H9 (cell line): Measurements from ENCODE around the gene TIAM1. TPM values are rescaled to one million over a fixed set of nuclear protein-coding genes. Genes with fewer than 3 reads are reported as not detected.

ENCODE experiments used
- DNase-seq: peaks from one replicate; pipeline ENCODE4 v3.0.0-alpha.2; 2017
- H2AFZ ChIP-seq: one replicate; pipeline ENCODE4 v1.6.1; 2013; ENCODE audit warnings: mild to moderate bottlenecking, low read length, control low read depth, moderate library complexity
- H2AK5ac ChIP-seq: 2 replicates; pipeline ENCODE4 v1.6.1; 2013; ENCODE audit warnings: low read length, control low read depth, mixed read lengths; ENCODE audit not compliant: insufficient read length
- H2BK120ac ChIP-seq: one replicate; pipeline ENCODE4 v1.6.1; 2013; ENCODE audit warnings: low read depth, mild to moderate bottlenecking, low read length, control low read depth, inconsistent platforms; ENCODE audit not compliant: poor library complexity, severe bottlenecking
- H2BK12ac ChIP-seq: 2 replicates; pipeline ENCODE4 v1.6.1; 2013; ENCODE audit warnings: low read length, control low read depth, mixed read lengths, low read depth; ENCODE audit not compliant: insufficient read length
- H2BK15ac ChIP-seq: 2 replicates; pipeline ENCODE4 v1.6.1; 2013; ENCODE audit warnings: low read depth, low read length, control low read depth
- H2BK20ac ChIP-seq: one replicate; pipeline ENCODE4 v1.6.1; 2013; ENCODE audit warnings: low read depth, mild to moderate bottlenecking, low read length, control low read depth, inconsistent platforms; ENCODE audit not compliant: poor library complexity, severe bottlenecking
- H2BK5ac ChIP-seq: 2 replicates; pipeline ENCODE4 v1.6.1; 2013; ENCODE audit warnings: low read length, control low read depth, mixed read lengths; ENCODE audit not compliant: insufficient read length
- H3K14ac ChIP-seq: 2 replicates; pipeline ENCODE4 v1.6.1; 2013; ENCODE audit warnings: low read length, control low read depth; ENCODE audit not compliant: insufficient read depth
- H3K18ac ChIP-seq: 2 replicates; pipeline ENCODE4 v1.6.1; 2013; ENCODE audit warnings: low read depth, mild to moderate bottlenecking, mixed read lengths, low read length, control low read depth; ENCODE audit not compliant: insufficient read length
- H3K23ac ChIP-seq: 2 replicates; pipeline ENCODE4 v1.6.1; 2013; ENCODE audit warnings: low read length, control low read depth, mixed read lengths, low read depth; ENCODE audit not compliant: insufficient read length
- H3K23me2 ChIP-seq: 2 replicates; pipeline ENCODE4 v1.6.1; 2013; ENCODE audit warnings: low read depth, mild to moderate bottlenecking, mixed read lengths, low read length, control low read depth; ENCODE audit not compliant: insufficient read length, poor library complexity, severe bottlenecking
- H3K27ac ChIP-seq: 2 replicates; pipeline ENCODE4 v1.5.1; 2013; ENCODE audit warnings: low read length, control low read depth, mixed read lengths, low read depth; ENCODE audit not compliant: insufficient read length
- H3K27me3 ChIP-seq: 2 replicates; pipeline ENCODE4 v1.6.1; 2013; ENCODE audit warnings: low read length, control low read depth, inconsistent platforms; ENCODE audit not compliant: insufficient read depth
- H3K4ac ChIP-seq: 2 replicates; pipeline ENCODE4 v1.6.1; 2013; ENCODE audit warnings: low read depth, mild to moderate bottlenecking, control low read depth, inconsistent platforms, low read length, moderate library complexity
- H3K4me1 ChIP-seq: 2 replicates; pipeline ENCODE4 v1.6.1; 2013; ENCODE audit warnings: low read length, control low read depth, inconsistent platforms; ENCODE audit not compliant: insufficient read depth
- H3K4me2 ChIP-seq: 2 replicates; pipeline ENCODE4 v1.6.1; 2013; ENCODE audit warnings: low read length, control low read depth, mixed read lengths; ENCODE audit not compliant: insufficient read length, insufficient read depth
- H3K56ac ChIP-seq: 2 replicates; pipeline ENCODE4 v1.6.1; 2013; ENCODE audit warnings: low read depth, mild to moderate bottlenecking, mixed read lengths, low read length, control low read depth; ENCODE audit not compliant: insufficient read length
- H3K79me1 ChIP-seq: 2 replicates; pipeline ENCODE4 v1.6.1; 2013; ENCODE audit warnings: low read depth, mild to moderate bottlenecking, moderate library complexity, low read length, control low read depth, inconsistent platforms; ENCODE audit not compliant: insufficient read depth, poor library complexity, severe bottlenecking
- H3K79me2 ChIP-seq: 2 replicates; pipeline ENCODE4 v1.6.1; 2013; ENCODE audit warnings: low read length, control low read depth, inconsistent platforms; ENCODE audit not compliant: insufficient read depth
- H3K9ac ChIP-seq: 2 replicates; pipeline ENCODE4 v1.6.1; 2013; ENCODE audit warnings: low read length, control low read depth, mixed read lengths; ENCODE audit not compliant: insufficient read length; ENCODE audit errors: extremely low read depth
- H3K9me3 ChIP-seq: one replicate; pipeline ENCODE4 v1.6.1; 2013; ENCODE audit warnings: low read depth, low read length, inconsistent platforms; ENCODE audit not compliant: control insufficient read depth
- H3T11ph ChIP-seq: one replicate; pipeline ENCODE4 v1.6.1; 2013; ENCODE audit warnings: mild to moderate bottlenecking, low read length, control low read depth, inconsistent platforms
- H4K20me1 ChIP-seq: one replicate; pipeline ENCODE4 v1.6.1; 2013; ENCODE audit not compliant: control insufficient read depth, insufficient read length, insufficient read depth
- H4K5ac ChIP-seq: 2 replicates; pipeline ENCODE4 v1.6.1; 2013; ENCODE audit warnings: low read depth, mild to moderate bottlenecking, mixed read lengths, low read length, control low read depth; ENCODE audit not compliant: insufficient read length
- H4K8ac ChIP-seq: replicated peaks from 2 replicates; pipeline ENCODE4 v1.6.1; 2013; ENCODE audit warnings: low read length, control low read depth, mixed read lengths, low read depth; ENCODE audit not compliant: insufficient read length
- H4K91ac ChIP-seq: 2 replicates; pipeline ENCODE4 v1.6.1; 2013; ENCODE audit warnings: low read depth, mild to moderate bottlenecking, moderate library complexity, mixed read lengths, low read length, control low read depth; ENCODE audit not compliant: insufficient read length
- H3K27ac Mint-ChIP-seq, 3 experiments: 2 replicates in 2 of 3; 3 replicates in 1 of 3; pipeline ENCODE4 v1.8.0; 2020 to 2021; ENCODE audit warnings: mixed read lengths in 3 of 3, mild to moderate bottlenecking in 1 of 3, moderate library complexity in 1 of 3
- H3K27me3 Mint-ChIP-seq: 2 replicates; pipeline ENCODE4 v1.8.0; 2021; ENCODE audit warnings: low read depth, mild to moderate bottlenecking, moderate library complexity, mixed read lengths
- H3K36me3 Mint-ChIP-seq, 3 experiments: 2 replicates in 2 of 3; 3 replicates in 1 of 3; pipeline ENCODE4 v1.8.0; 2020 to 2021; ENCODE audit warnings: low read depth in 3 of 3, mixed read lengths in 3 of 3; ENCODE audit not compliant: insufficient read depth in 1 of 3
- H3K4me1 Mint-ChIP-seq, 2 experiments: 2 replicates each; pipeline ENCODE4 v1.8.0; 2020; ENCODE audit warnings: mixed read lengths in 2 of 2
- H3K4me3 Mint-ChIP-seq, 2 experiments: 2 replicates in 1 of 2; 3 replicates in 1 of 2; pipeline ENCODE4 v1.8.0; 2020 to 2021; ENCODE audit warnings: mild to moderate bottlenecking in 2 of 2, mixed read lengths in 2 of 2, moderate library complexity in 1 of 2
- H3K9me3 Mint-ChIP-seq, 2 experiments: 2 replicates in 1 of 2; 3 replicates in 1 of 2; pipeline ENCODE4 v1.8.0; 2020; ENCODE audit warnings: mild to moderate bottlenecking in 2 of 2, mixed read lengths in 2 of 2, moderate library complexity in 1 of 2
- WGBS: extraction: QIAGEN DNeasy Blood & Tissue Kit; methylation state at CpG from one replicate; pipeline ENCODE4 v1.1.7; 2013; ENCODE audit warnings: missing lambda C conversion rate, low lambda C conversion rate, mixed read lengths; ENCODE audit not compliant: insufficient read length; ENCODE audit errors: extremely low coverage; 5-methylcytosine and 5-hydroxymethylcytosine counted together
- total RNA-seq: library from RNA; stranded (reverse); gene quantifications from 2 replicates; pipeline ENCODE4 v1.2.1, GENCODE V29; 2021
- TF ChIP-seq, protein P1 (sequence below): fragments of 200-600 bp; sonication (generic); conservative IDR thresholded peaks from 3 replicates; pipeline ENCODE4 v1.8.0; 2021; ENCODE audit warnings: antibody characterized with exemption, mild to moderate bottlenecking

TIAM1 gene
- total RNA-seq, 1 experiment from 2014 or later = 23.1 TPM

- no peaks in the 10 kb centered on the region for H3K27me3 ChIP-seq
- no peaks in the 10 kb centered on the region for H3K23me2 ChIP-seq
- H3K27ac Mint-ChIP-seq = no peak overlapping the region
- no peak overlapping the region for H2BK120ac ChIP-seq
- TF ChIP-seq, protein P1, sequence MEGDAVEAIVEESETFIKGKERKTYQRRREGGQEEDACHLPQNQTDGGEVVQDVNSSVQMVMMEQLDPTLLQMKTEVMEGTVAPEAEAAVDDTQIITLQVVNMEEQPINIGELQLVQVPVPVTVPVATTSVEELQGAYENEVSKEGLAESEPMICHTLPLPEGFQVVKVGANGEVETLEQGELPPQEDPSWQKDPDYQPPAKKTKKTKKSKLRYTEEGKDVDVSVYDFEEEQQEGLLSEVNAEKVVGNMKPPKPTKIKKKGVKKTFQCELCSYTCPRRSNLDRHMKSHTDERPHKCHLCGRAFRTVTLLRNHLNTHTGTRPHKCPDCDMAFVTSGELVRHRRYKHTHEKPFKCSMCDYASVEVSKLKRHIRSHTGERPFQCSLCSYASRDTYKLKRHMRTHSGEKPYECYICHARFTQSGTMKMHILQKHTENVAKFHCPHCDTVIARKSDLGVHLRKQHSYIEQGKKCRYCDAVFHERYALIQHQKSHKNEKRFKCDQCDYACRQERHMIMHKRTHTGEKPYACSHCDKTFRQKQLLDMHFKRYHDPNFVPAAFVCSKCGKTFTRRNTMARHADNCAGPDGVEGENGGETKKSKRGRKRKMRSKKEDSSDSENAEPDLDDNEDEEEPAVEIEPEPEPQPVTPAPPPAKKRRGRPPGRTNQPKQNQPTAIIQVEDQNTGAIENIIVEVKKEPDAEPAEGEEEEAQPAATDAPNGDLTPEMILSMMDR = no peak
- no peak overlapping the region for H2BK15ac ChIP-seq
- no peak overlapping the region for H4K5ac ChIP-seq
- H4K20me1 ChIP-seq = no peaks in the 10 kb centered on the region
- H3K14ac ChIP-seq = no peak overlapping the region
- no peaks in the 10 kb centered on the region for H3K79me1 ChIP-seq
- H3K36me3 Mint-ChIP-seq = peaks cover 2 to 11% (median 2%) of the 10 kb centered on the region in 3 experiments; a peak in 4 of 7 replicates
- H2AFZ ChIP-seq = no peak overlapping the region
- no peak overlapping the region for H2BK12ac ChIP-seq
- no peak overlapping the region for H3K27ac ChIP-seq
- H3K4me1 Mint-ChIP-seq = peaks cover 20 to 25% of the 10 kb centered on the region in 2 experiments
- H3K4me1 ChIP-seq = peaks cover 3% of the 10 kb centered on the region; the same call in 1 of the 2 replicates
- H4K91ac ChIP-seq = no peak overlapping the region
- H3K4me3 Mint-ChIP-seq = no peak overlapping the region
- H2BK5ac ChIP-seq = no peak overlapping the region
- H3K56ac ChIP-seq = no peak overlapping the region
- H2BK20ac ChIP-seq = no peak overlapping the region
- no peak overlapping the region for H4K8ac ChIP-seq
- H3K9me3 Mint-ChIP-seq = peaks cover 0 to 2% of the 10 kb centered on the region in 2 experiments; a peak in 1 of 5 replicates
- no peak overlapping the region for H2AK5ac ChIP-seq
- H3T11ph ChIP-seq = no peak overlapping the region
- H3K4ac ChIP-seq = no peak overlapping the region
- no peak for DNase-seq
- H3K18ac ChIP-seq = no peak overlapping the region
- no peaks in the 10 kb centered on the region for H3K27me3 Mint-ChIP-seq
- no peaks in the 10 kb centered on the region for H3K9me3 ChIP-seq
- no peak overlapping the region for H3K4me2 ChIP-seq
- no peak overlapping the region for H3K23ac ChIP-seq
- no peaks in the 10 kb centered on the region for H3K79me2 ChIP-seq
- WGBS = 100% methylated on average over 2 of the region's 5 CpGs
- H3K9ac ChIP-seq = no peak overlapping the region
These were observed 148.6 kb downstream of the TIAM1 start for GRCh38 chr21:31195334-31196015.
